CD14-positive monocyte (primary cell): ENCODE data around the gene TENT5C. TPM values are rescaled to one million over a fixed set of nuclear protein-coding genes. Genes with fewer than 3 reads are reported as not detected.

Experiments
- DNase-seq, 3 donors: peaks; one replicate each; pipeline ENCODE4 v3.0.0-alpha.2; 2011 to 2022
- H2AFZ ChIP-seq: 2 replicates; pipeline ENCODE4 v1.6.0; 2012; ENCODE audit warnings: mild to moderate bottlenecking, low read depth, low read length, inconsistent platforms; ENCODE audit not compliant: insufficient read depth, poor library complexity, severe bottlenecking
- H3K27ac ChIP-seq, 2 donors: 1 replicate in 1 of 2; 2 replicates in 1 of 2; pipeline ENCODE4 v1.5.1; 2012 to 2013; ENCODE audit warnings: low read length in 2 of 2, control low read depth in 1 of 2, inconsistent platforms in 1 of 2, low read depth in 1 of 2, mild to moderate bottlenecking in 1 of 2
- H3K27me3 ChIP-seq, 2 donors: one replicate each; pipeline versions ENCODE4 v1.6.0 to v1.6.1; 2011 to 2013; ENCODE audit warnings: low read length in 2 of 2; ENCODE audit not compliant: control insufficient read depth in 2 of 2, insufficient read depth in 2 of 2
- H3K36me3 ChIP-seq, 2 donors: replicated peaks in 1 of 2; 1 replicate in 1 of 2; 2 replicates in 1 of 2; pipeline versions ENCODE4 v1.5.1 to v1.6.1; 2012 to 2013; ENCODE audit warnings: low read length in 2 of 2, control low read depth in 1 of 2, inconsistent platforms in 1 of 2, mild to moderate bottlenecking in 1 of 2; ENCODE audit not compliant: insufficient read depth in 2 of 2, control insufficient read depth in 1 of 2
- H3K4me1 ChIP-seq, 2 donors: 1 replicate in 1 of 2; 2 replicates in 1 of 2; pipeline versions ENCODE4 v1.5.1 to v1.6.1; 2012 to 2013; ENCODE audit warnings: low read length in 2 of 2, control low read depth in 1 of 2, inconsistent platforms in 1 of 2, mild to moderate bottlenecking in 1 of 2, moderate library complexity in 1 of 2; ENCODE audit not compliant: insufficient read depth in 2 of 2, control insufficient read depth in 1 of 2
- H3K4me2 ChIP-seq: replicated peaks from 2 replicates; pipeline ENCODE3; 2012; ENCODE audit warnings: low read length, moderate library complexity, mild to moderate bottlenecking; ENCODE audit not compliant: poor library complexity, severe bottlenecking; ENCODE audit errors: extremely low read depth
- H3K4me3 ChIP-seq, 3 experiments: fragments of 200-600 bp in 1 of 3; sonication (generic) in 1 of 3; replicated peaks in 1 of 3; 1 replicate in 2 of 3; 2 replicates in 1 of 3; pipeline ENCODE4 v1.5.1; 2011 to 2013; ENCODE audit warnings: low read length in 3 of 3, mild to moderate bottlenecking in 3 of 3, control low read depth in 2 of 3, low read depth in 2 of 3, inconsistent platforms in 1 of 3, moderate library complexity in 1 of 3
- H3K79me2 ChIP-seq: 2 replicates; pipeline ENCODE4 v1.6.0; 2012; ENCODE audit warnings: mild to moderate bottlenecking, control low read depth, inconsistent platforms, low read length, moderate library complexity; ENCODE audit not compliant: insufficient read depth
- H3K9ac ChIP-seq: 2 replicates; pipeline ENCODE4 v1.6.0; 2017; ENCODE audit warnings: low read length, mild to moderate bottlenecking; ENCODE audit not compliant: insufficient read depth, poor library complexity, severe bottlenecking
- H3K9me3 ChIP-seq, 2 donors: replicated peaks in 1 of 2; 1 replicate in 1 of 2; 2 replicates in 1 of 2; pipeline versions ENCODE4 v1.5.1 to v1.6.1; 2012 to 2013; ENCODE audit warnings: low read length in 2 of 2, control low read depth in 1 of 2; ENCODE audit not compliant: control insufficient read depth in 1 of 2, insufficient read depth in 1 of 2
- H4K20me1 ChIP-seq: 2 replicates; pipeline ENCODE4 v1.6.0; 2012; ENCODE audit warnings: mild to moderate bottlenecking, low read length, control low read depth, moderate library complexity; ENCODE audit not compliant: insufficient read depth
- H3K27ac Mint-ChIP-seq, 7 donors: one replicate each; pipeline ENCODE4 v1.8.0; 2020; ENCODE audit warnings: mild to moderate bottlenecking in 7 of 7, mixed read lengths in 7 of 7, moderate library complexity in 6 of 7, inconsistent platforms in 2 of 7
- H3K27me3 Mint-ChIP-seq, 3 donors: one replicate each; pipeline ENCODE4 v1.8.0; 2021 to 2022; ENCODE audit warnings: low read depth in 3 of 3, mild to moderate bottlenecking in 3 of 3, mixed read lengths in 3 of 3, moderate library complexity in 3 of 3, inconsistent platforms in 1 of 3
- H3K36me3 Mint-ChIP-seq, 2 donors: one replicate each; pipeline ENCODE4 v1.8.0; 2020; ENCODE audit warnings: mixed read lengths in 2 of 2, inconsistent platforms in 1 of 2, mild to moderate bottlenecking in 1 of 2
- H3K4me1 Mint-ChIP-seq: one replicate; pipeline ENCODE4 v1.8.0; 2020; ENCODE audit warnings: mild to moderate bottlenecking, mixed read lengths
- H3K4me3 Mint-ChIP-seq, 2 donors: one replicate each; pipeline ENCODE4 v1.8.0; 2020; ENCODE audit warnings: mild to moderate bottlenecking in 2 of 2, mixed read lengths in 2 of 2, moderate library complexity in 1 of 2
- H3K9me3 Mint-ChIP-seq, 7 donors: one replicate each; pipeline ENCODE4 v1.8.0; 2020 to 2022; ENCODE audit warnings: mixed read lengths in 7 of 7, mild to moderate bottlenecking in 6 of 7, moderate library complexity in 6 of 7, inconsistent platforms in 2 of 7
- CTCF ChIP-seq: fragments of 200-600 bp; IDR thresholded peaks from one replicate; pipeline ENCODE4 v1.8.0; 2022; ENCODE audit warnings: antibody characterized with exemption, mild to moderate bottlenecking
- WGBS: methylation state at CpG from one replicate; pipeline ENCODE4 v1.1.5; 2013; ENCODE audit warnings: missing lambda C conversion rate; ENCODE audit not compliant: insufficient coverage; 5-methylcytosine and 5-hydroxymethylcytosine counted together
- intact Hi-C, 2 donors: fragments of 100-400 bp; cut with micrococcal nuclease; formaldehyde crosslinking; loops; one replicate each; pipeline versions ENCODE4 v1.15.0 to v1.15.1; 2023
- polyA plus RNA-seq, 3 donors: library from polyadenylated mRNA; depleted of rRNA in 1 of 3; unstranded in 2 of 3; stranded (reverse) in 1 of 3; fragments of 300-500 nt in 2 of 3; fragments of >200 nt in 1 of 3; fragmentation: Illumina TruSeq in 2 of 3; gene quantifications; 1 replicate in 2 of 3; 2 replicates in 1 of 3; pipeline ENCODE4 v1.2.3, GENCODE V29; 2012 to 2021

The TENT5C gene
- polyA plus RNA-seq, 3 donors, result 0.17 to 0.69 (median 0.27) TPM

GRCh38 chr1:117646007-117646811 lies 40.4 kb downstream of the TENT5C start:
- H3K4me1 Mint-ChIP-seq, result peaks cover 8% of the 10 kb centered on the region
- no peak overlapping the region for H3K4me3 Mint-ChIP-seq
- DNase-seq, result no peak
- intact Hi-C loops, result no loop called here
- Histone ChIP-seq H3K9me3 (no peaks in the 10 kb centered on the region), H3K9ac (no peak overlapping the region), H3K4me2 (no peak overlapping the region), H3K36me3 (no peaks in the 10 kb centered on the region), H3K79me2 (no peaks in the 10 kb centered on the region), H3K4me1 (no peaks in the 10 kb centered on the region), H3K27ac (no peak overlapping the region), H4K20me1 (no peaks in the 10 kb centered on the region), H3K4me3 (no peak overlapping the region), H2AFZ (no peak overlapping the region), H3K27me3 (no peaks in the 10 kb centered on the region)
- TF ChIP-seq CTCF, result no peak
- WGBS, result 90% methylated on average over 6 of the region's 10 CpGs
- no peak overlapping the region for H3K27ac Mint-ChIP-seq
- peaks cover 0 to 2% (median 0%) of the 10 kb centered on the region in 7 donors for H3K9me3 Mint-ChIP-seq
- H3K27me3 Mint-ChIP-seq, result peaks cover 0 to 1% (median 0%) of the 10 kb centered on the region in 3 donors
- no peaks in the 10 kb centered on the region for H3K36me3 Mint-ChIP-seq

- TF ChIP-seq CTCF, result no peak
- intact Hi-C loops, result no loop called here
- Histone ChIP-seq H3K79me2 (no peaks in the 10 kb centered on the region), H3K9me3 (no peaks in the 10 kb centered on the region), H3K27ac (no peak overlapping the region), H3K27me3 (no peaks in the 10 kb centered on the region), H3K36me3 (no peaks in the 10 kb centered on the region), H3K4me2 (no peak overlapping the region), H2AFZ (no peak overlapping the region), H3K4me3 (no peak overlapping the region), H3K9ac (no peak overlapping the region), H3K4me1 (no peaks in the 10 kb centered on the region), H4K20me1 (no peaks in the 10 kb centered on the region)
- Mint-ChIP-seq H3K27me3 (peaks cover 0 to 1% (median 0%) of the 10 kb centered on the region in 3 donors), H3K4me3 (no peak overlapping the region), H3K36me3 (no peaks in the 10 kb centered on the region), H3K9me3 (peaks cover 0 to 2% (median 0%) of the 10 kb centered on the region in 7 donors), H3K4me1 (peaks cover 8% of the 10 kb centered on the region), H3K27ac (no peak overlapping the region)
- DNase-seq, result no peak
- 96% methylated on average over 9 of the region's 12 CpGs for WGBS
Observed at GRCh38 chr1:117646956-117647355, 41.1 kb downstream of the TENT5C start.
